GM19397 (cell line): ENCODE results near the gene TENM4.

ENCODE experiments used
- ATAC-seq: cut with Tn5 transposase; IDR thresholded peaks from one replicate; pipeline ENCODE4 v1.9.1; 2021; ENCODE audit warnings: mild to moderate bottlenecking, moderate library complexity; ENCODE audit not compliant: unreplicated experiment

The TENM4 gene

GRCh38 chr11:79393362-79394043, 47.3 kb downstream of the TENM4 start:
- no peak for ATAC-seq

GRCh38 chr11:79392161-79392560, 48.7 kb downstream of the TENM4 start:
- ATAC-seq = no peak

GRCh38 chr11:79390923-79391322, 49.9 kb downstream of the TENM4 start:
- ATAC-seq = no peak

- ATAC-seq = no peak
Observed at GRCh38 chr11:79390477-79390876, 50.4 kb downstream of the TENM4 start.

GRCh38 chr11:79388201-79388600, 52.6 kb downstream of the TENM4 start:
- ATAC-seq = no peak

- no peak for ATAC-seq
Observed at GRCh38 chr11:79383874-79384273, 57.0 kb downstream of the TENM4 start.

GRCh38 chr11:79382301-79383050, 58.4 kb downstream of the TENM4 start:
- no peak for ATAC-seq

- ATAC-seq = no peak
Observed at GRCh38 chr11:79381036-79381435, 59.8 kb downstream of the TENM4 start.

GRCh38 chr11:79377406-79377805, 63.4 kb downstream of the TENM4 start:
- ATAC-seq = no peak

GRCh38 chr11:79375818-79376550, 64.8 kb downstream of the TENM4 start:
- ATAC-seq = no peak

GRCh38 chr11:79374727-79375126, 66.1 kb downstream of the TENM4 start:
- ATAC-seq = no peak

- no peak for ATAC-seq
Observed at GRCh38 chr11:79371724-79372123, 69.1 kb downstream of the TENM4 start.

GRCh38 chr11:79371152-79371551, 69.7 kb downstream of the TENM4 start:
- ATAC-seq = no peak

GRCh38 chr11:79369055-79369454, 71.8 kb downstream of the TENM4 start:
- ATAC-seq = no peak

GRCh38 chr11:79367844-79368243, 73.0 kb downstream of the TENM4 start:
- ATAC-seq = no peak

- no peak for ATAC-seq
Observed at GRCh38 chr11:79366218-79366617, 74.6 kb downstream of the TENM4 start.

- no peak for ATAC-seq
Observed at GRCh38 chr11:79363861-79364378, 76.9 kb downstream of the TENM4 start.

- no peak for ATAC-seq
Observed at GRCh38 chr11:79363256-79363655, 77.6 kb downstream of the TENM4 start.

- no peak for ATAC-seq
Observed at GRCh38 chr11:79362821-79363220, 78.0 kb downstream of the TENM4 start.

- ATAC-seq = no peak
Observed at GRCh38 chr11:79362206-79362757, 78.5 kb downstream of the TENM4 start.

GRCh38 chr11:79358258-79358657, 82.6 kb downstream of the TENM4 start:
- no peak for ATAC-seq
